Measurements from ENCODE around the gene ARHGEF38.

Gene ARHGEF38

GRCh38 chr4:105551965-105552746, at the start of gene ARHGEF38:
TSS of gene ARHGEF38 (plus strand) at chr4:105552620. CDS start at chr4:105552766, 146 bp downstream.
- DNase-seq (ENCODE audit: low read depth) = no peak

- no peak for DNase-seq (ENCODE audit: low read depth)
These were observed 48.9 kb upstream of the ARHGEF38 start for GRCh38 chr4:105503484-105503883.

- no peak for DNase-seq (ENCODE audit: low read depth)
These were observed 47.7 kb upstream of the ARHGEF38 start for GRCh38 chr4:105504744-105505143.

GRCh38 chr4:105509291-105509690, 43.1 kb upstream of the ARHGEF38 start:
- DNase-seq (ENCODE audit: low read depth) = no peak

DNA sequence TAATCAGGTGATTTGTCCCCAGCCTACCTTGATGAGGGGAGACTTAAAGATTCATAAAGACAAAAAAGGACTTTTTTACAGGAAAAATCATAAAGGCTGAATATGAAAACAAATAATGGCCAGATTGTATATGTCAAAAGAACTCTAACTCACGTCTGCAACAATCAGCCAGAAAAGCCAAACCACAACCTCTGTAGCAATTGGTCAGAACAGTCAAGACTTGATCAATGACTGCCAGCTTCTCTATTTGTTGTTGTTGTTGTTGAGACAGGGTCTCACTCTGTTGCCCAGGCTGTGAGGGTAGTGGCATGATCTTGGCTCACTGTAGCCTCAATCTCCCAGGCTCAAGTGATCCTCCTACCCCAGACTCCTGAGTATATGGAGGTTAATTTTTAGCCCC, 42.7 kb upstream of the ARHGEF38 start:
- no peak for DNase-seq (ENCODE audit: low read depth)

- no peak for DNase-seq (ENCODE audit: low read depth)
These were observed 42.2 kb upstream of the ARHGEF38 start for GRCh38 chr4:105510245-105510644.

GRCh38 chr4:105520819-105521790, 31.3 kb upstream of the ARHGEF38 start:
- no peak for DNase-seq (ENCODE audit: low read depth)

GRCh38 chr4:105526656-105527055, 25.8 kb upstream of the ARHGEF38 start:
- DNase-seq (ENCODE audit: low read depth) = no peak

- DNase-seq (ENCODE audit: low read depth) = no peak
These were observed 25.3 kb upstream of the ARHGEF38 start for GRCh38 chr4:105527081-105527480.

GRCh38 chr4:105536601-105537000, 15.8 kb upstream of the ARHGEF38 start:
- no peak for DNase-seq (ENCODE audit: low read depth)

DNA sequence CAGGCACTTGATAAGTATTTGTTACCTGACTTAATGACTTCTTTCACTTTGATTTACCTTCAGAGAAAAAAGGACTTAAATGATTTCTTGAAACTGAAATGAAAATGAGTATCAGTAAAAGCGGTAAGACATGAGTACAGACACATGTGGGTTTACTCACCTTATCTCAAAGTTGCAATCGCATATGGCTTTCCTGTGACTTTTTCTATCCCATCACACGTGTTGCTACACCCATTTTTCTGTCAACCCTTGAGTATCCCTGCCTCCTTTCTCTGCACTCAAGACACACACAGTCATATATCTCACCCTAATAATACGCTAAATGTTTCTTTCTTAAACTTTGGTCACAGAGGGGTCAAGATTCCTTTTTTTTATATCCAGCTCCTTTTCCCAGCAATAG, 11.0 kb upstream of the ARHGEF38 start:
- DNase-seq (ENCODE audit: low read depth) = no peak

GRCh38 chr4:105542039-105542438, 10.4 kb upstream of the ARHGEF38 start:
- no peak for DNase-seq (ENCODE audit: low read depth)

- no peak for DNase-seq (ENCODE audit: low read depth)
These were observed 9.1 kb upstream of the ARHGEF38 start for GRCh38 chr4:105543346-105543745.

- no peak for DNase-seq (ENCODE audit: low read depth)
These were observed 8.5 kb upstream of the ARHGEF38 start for GRCh38 chr4:105543881-105544280.

DNA sequence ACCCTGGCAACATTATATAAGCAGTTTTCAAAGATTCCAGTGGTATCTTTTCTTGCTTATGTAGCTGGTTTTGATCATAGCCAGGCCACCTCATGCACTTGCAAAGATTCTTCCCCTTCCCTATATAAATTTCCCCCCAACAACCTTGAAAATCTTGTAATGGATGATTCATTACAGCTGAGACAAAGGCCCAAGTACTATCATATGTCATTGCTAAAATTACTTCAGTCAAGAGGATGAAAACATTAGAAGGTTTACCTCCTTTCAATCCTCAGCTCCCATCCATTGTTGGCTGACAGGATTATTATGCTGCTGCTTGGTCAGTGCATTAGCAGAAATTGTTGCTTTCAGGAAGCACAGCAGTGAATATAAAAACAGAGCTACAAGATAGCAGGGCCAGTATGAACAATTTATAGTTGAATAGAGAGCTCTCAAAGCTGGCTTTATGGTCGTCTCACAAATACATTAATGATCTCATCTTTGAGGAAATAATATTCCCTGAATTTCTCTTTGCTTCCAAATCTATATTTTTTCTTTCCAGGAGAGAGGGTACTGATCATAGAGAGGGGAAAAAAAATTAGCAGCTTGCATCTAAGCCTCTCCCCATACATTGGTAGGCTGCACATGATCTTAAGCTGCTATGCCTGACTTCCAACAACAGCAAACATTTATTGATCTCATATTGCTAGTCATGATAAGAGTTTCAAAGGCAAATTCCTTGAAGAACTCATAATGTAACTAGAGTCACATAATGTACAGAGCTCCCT, 7.7 kb upstream of the ARHGEF38 start:
- DNase-seq (ENCODE audit: low read depth) = no peak

DNA sequence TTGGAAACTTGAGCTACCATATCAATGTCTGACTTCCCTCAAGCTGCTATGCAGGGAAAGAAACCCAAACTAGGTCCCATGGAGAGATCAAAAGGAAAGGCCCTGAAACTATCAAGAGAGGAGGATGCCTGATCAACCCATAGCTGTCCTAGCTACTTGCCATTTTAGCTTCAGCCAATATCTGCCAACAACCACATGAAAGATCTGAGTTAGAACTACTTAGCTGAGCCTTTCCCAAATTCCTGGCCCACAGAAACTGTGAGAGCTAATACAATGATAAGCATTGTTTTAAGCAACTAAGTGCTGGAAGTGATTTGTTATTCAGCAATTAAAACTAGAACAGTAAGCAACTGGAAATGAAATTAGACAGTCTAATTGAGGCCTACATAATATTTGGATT, 6.3 kb upstream of the ARHGEF38 start:
- no peak for DNase-seq (ENCODE audit: low read depth)

DNA sequence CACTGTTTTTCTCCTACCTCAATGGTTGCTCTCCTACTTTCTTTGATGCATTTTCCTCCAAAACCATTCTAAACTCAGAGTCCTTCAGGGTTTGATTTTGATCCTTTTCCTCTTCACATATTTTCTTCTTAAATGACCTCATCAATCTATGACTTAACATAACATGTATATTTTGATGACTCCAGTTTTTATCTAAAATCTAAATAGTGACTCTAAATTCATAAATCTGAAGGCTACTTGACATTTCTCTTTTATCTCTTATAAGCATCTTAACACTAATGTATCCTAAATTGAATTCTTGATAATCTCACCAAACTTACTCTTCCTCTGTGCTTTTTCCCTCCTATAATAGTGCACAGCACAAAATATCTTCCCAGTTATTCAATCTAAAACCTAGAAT, 4.7 kb upstream of the ARHGEF38 start:
- DNase-seq (ENCODE audit: low read depth) = no peak

- no peak for DNase-seq (ENCODE audit: low read depth)
These were observed 3.9 kb upstream of the ARHGEF38 start for GRCh38 chr4:105548483-105548882.

DNA sequence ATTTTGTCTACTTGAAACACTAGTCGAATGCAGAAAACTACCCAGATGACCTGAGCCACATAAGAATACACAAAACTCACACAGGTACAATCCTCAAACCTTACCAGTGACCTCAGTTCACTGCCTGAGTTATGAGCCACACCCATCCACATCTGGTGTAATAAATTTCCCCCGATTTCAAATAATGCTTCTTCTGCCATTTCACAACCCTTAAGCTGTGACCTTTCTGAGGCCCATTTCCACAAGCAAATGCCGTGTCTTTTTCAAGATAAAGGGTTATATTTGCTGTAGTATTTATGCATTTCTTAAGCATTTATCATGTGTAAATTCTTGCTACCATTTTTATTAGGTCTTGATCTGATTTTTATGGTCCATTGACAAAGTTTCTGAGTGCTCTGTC, 1.8 kb upstream of the ARHGEF38 start:
- no peak for DNase-seq (ENCODE audit: low read depth)

- no peak for DNase-seq (ENCODE audit: low read depth)
These were observed 3.0 kb downstream of the ARHGEF38 start for GRCh38 chr4:105555409-105555808.

- no peak for DNase-seq (ENCODE audit: low read depth)
These were observed 3.8 kb downstream of the ARHGEF38 start for GRCh38 chr4:105556206-105556605.

GRCh38 chr4:105558277-105558676, 5.9 kb downstream of the ARHGEF38 start:
- DNase-seq (ENCODE audit: low read depth) = no peak
